Pons (tissue), 1 donor: Measurements from ENCODE around the gene CHRD.

Experiments used
- DNase-seq: peaks from one replicate; pipeline ENCODE4 v3.0.0-alpha.2; 2016; ENCODE audit warnings: low spot score

CHRD gene

GRCh38 chr3:184382326-184383032 lies 2.6 kb downstream of the CHRD start:
- no peak for DNase-seq

- no peak for DNase-seq
These were observed 3.3 kb downstream of the CHRD start for GRCh38 chr3:184383033-184383740.

DNA sequence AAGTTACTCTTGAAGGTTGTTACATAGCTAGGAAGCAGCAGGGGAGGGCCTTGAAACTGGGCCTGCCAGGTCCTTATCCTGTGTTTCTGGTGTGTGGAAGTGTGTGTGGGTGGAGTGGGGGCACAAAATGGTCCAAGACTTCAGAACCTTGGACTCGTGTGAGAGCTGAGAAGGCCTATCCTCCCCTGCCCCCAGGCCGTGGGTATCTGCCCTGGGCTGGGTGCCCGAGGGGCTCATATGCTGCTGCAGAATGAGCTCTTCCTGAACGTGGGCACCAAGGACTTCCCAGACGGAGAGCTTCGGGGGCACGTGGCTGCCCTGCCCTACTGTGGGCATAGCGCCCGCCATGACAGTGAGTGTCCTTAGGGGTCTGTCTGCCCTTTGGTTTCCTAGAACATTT lies 4.5 kb downstream of the CHRD start:
- DNase-seq = no peak

DNA sequence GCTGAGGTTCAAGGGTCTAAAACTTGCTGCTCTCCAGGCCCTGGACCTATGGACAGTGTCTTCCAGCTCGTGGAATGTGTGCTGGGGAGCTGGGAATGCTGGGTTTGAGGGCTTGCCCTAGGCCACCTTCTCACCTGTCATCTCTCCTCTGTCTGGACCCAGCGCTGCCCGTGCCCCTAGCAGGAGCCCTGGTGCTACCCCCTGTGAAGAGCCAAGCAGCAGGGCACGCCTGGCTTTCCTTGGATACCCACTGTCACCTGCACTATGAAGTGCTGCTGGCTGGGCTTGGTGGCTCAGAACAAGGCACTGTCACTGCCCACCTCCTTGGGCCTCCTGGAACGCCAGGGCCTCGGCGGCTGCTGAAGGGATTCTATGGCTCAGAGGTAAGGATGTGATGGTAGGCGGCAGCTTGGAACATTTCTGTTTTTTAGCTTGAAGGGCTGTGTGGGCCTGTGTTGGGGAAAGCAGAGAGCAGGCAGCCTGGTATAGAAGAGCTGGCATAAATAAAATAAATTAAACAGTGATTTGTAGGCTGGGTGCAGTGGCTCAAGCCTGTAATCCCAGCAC lies 5.1 kb downstream of the CHRD start:
- DNase-seq = no peak

DNA sequence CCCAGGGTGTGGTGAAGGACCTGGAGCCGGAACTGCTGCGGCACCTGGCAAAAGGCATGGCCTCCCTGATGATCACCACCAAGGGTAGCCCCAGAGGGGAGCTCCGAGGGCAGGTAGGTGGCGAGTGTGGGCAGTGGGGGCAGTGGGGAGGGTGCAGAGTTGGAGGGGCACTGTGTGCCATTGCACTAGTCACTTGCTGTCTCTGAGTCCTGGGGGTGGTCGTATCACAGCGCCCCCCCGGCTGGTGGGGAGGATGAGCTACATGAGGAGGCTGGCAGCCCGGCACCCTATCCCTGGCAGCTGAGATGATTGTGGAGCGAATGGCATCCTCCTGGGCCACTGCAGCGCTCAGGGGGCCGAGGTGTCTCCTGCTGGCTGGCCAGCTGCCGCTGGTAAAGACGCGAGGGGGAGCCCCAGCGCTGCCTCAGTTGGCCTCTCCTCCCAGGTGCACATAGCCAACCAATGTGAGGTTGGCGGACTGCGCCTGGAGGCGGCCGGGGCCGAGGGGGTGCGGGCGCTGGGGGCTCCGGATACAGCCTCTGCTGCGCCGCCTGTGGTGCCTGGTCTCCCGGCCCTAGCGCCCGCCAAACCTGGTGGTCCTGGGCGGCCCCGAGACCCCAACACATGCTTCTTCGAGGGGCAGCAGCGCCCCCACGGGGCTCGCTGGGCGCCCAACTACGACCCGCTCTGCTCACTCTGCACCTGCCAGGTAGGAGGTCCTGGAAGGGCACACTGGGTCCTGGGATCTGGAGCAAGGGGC lies 6.4 kb downstream of the CHRD start:
- DNase-seq = no peak

DNA sequence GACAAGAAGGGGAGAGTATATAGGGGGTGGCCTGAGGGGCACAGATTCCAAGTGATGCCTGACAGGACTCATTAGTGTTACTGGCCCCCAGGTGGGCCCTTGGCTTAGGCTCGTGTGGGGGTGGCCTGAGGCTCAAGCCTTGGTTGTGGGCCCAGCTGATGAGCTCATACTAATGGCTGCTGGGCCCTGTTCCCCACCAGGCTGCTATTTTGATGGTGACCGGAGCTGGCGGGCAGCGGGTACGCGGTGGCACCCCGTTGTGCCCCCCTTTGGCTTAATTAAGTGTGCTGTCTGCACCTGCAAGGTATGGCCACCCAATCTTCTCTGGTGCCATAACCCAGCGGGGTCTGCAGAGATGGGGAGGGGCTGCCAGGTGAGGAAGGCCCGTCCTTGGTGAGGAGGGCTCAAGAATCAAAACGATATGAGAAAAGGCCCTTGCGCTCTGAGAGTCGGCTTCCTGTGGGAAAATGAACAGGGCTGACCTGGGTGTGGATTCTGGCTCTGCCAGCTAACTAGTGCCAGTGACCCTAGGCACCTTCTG lies 7.4 kb downstream of the CHRD start:
- DNase-seq = no peak

DNA sequence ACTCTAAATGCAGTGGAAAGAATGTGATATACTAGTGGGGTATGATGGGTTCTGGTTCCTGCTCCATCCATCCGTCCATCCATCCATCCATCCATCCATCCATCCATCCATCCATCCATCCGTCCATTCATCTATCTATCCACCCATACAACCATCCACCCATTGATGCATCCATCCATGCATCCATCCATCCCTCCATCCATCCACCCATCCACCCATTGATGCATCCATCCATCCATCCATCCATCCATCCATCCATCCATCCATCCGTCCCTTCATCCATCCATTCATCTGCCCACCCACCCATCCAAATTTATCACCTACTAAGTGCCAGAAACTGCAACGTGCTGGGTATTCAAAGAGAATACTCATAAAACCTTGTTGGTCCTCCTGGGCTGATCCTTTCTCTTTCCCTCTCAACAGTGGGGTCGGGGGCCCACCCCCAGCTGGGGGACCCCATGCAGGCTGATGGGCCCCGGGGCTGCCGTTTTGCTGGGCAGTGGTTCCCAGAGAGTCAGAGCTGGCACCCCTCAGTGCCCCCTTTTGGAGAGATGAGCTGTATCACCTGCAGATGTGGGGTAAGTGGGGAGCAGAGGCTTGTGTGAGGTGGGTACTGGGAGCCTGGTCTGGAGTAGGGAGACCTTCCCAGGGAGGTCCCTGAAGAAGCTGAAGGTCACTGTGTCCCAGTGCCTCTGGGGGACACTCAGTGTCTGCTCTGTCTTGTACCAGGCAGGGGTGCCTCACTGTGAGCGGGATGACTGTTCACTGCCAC lies 8.5 kb downstream of the CHRD start:
- DNase-seq = no peak

GRCh38 chr3:184388936-184389230 lies 9.0 kb downstream of the CHRD start:
- DNase-seq = no peak

DNA sequence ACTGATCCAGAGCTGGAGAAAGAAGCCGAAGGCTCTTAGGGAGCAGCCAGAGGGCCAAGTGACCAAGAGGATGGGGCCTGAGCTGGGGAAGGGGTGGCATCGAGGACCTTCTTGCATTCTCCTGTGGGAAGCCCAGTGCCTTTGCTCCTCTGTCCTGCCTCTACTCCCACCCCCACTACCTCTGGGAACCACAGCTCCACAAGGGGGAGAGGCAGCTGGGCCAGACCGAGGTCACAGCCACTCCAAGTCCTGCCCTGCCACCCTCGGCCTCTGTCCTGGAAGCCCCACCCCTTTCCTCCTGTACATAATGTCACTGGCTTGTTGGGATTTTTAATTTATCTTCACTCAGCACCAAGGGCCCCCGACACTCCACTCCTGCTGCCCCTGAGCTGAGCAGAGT lies 9.5 kb downstream of the CHRD start:
- no peak for DNase-seq

- DNase-seq = no peak
These were observed 10.2 kb downstream of the CHRD start for GRCh38 chr3:184389935-184390528.

DNA sequence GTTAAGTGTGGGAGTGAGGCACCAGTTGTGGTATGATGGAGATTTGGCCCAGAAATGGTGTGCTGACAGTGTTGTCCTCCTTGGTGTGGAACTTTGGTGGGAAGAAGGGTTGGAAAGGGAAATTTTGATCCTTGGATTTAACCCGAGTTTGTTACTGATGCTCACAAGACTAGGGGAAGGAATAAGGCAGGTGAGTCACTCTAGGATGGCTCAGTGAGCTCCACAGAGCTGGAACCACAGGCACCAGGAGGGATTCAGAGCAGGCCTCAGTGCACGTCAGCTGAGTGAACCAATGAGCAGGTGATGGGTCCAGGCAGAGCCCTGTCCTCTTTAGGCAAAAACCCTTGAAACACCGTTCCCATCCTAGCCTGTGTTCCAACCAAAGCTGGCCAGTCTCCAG lies 11.4 kb downstream of the CHRD start:
- DNase-seq = no peak

DNA sequence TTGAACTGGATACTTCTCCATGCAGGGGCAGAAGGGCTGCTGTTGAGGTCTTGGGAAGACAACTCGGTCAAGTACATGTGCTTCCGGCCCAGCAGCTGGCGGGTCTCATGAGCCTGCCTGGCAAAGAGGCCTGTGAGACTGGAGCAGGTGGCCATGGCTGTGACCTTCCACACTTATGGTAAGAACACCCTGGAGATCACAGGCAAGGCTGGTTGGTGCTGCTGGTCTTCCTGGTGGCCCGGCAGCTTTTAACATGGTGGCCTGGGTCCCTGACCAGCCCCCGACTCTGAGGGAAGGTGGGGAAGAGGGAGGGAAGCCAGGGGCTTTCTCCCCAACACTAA lies 15.4 kb downstream of the CHRD start:
- DNase-seq = no peak

DNA sequence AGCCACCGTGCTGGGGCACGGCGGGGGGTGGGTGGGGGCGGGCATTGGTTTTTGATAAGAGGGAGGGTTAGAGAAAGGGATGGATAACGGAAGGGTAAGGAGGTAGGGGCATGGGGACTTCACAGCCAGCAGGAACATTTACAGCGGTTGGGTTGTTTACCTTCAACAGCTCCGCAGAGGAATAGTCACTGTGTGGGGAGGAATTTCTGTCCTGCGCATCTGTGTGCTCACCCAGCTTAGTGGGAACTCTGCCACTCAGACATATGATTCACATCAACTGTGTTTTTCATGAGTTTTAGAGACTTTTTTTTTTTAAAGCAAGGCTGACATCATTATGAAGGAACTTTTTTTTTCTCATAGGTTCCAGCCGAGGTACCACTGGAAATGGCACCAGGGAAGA lies 19.6 kb downstream of the CHRD start:
- no peak for DNase-seq

- DNase-seq = no peak
These were observed 25.5 kb downstream of the CHRD start for GRCh38 chr3:184405075-184406030.

GRCh38 chr3:184409331-184409926 lies 29.6 kb downstream of the CHRD start:
- DNase-seq = no peak

DNA sequence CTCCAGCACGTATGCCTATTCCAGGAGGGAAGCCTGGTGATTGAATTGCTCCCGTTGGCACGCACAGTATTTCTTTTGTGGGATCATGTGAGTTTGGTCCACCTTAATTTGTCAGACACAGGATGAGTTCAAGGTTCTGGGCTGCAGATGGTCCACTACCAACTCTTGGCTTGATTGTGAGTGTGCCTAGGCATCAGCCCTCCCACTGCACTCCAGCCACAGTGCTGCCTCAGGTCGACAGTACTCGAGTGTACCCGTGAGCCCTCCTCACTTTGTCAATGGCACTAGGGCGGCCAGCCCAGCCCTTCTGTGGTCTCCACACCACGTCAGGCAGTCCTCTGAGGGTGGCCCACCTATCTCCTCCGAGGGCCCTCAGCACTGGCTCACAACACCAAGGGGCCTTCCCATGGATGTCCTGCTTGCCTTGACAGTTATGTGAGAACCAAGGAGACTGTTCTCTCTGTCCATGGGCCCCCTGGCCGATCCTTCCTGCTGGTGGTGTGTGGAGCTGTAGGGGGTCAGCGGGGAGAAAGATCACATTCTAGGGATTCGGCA lies 30.2 kb downstream of the CHRD start:
- no peak for DNase-seq

- no peak for DNase-seq
These were observed 34.8 kb downstream of the CHRD start for GRCh38 chr3:184414418-184415202.

DNA sequence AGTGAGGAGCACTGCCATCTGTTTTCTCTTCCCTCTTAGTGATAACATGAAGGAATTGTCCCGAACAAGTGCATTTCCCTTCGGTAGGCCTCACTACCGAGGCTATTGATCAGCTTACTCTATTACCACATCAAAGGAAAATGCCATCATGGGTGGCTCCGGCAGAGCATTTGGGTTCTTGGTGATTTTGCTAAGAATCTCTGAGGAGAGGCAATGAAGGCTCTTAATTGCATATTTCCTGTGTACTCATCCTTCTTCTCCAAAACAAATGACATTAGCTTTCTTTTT lies 35.3 kb downstream of the CHRD start:
- no peak for DNase-seq
